HG02798 (cell line): ENCODE results near the gene HSPG2.

Experiments used
- ATAC-seq: cut with Tn5 transposase; IDR thresholded peaks from one replicate; pipeline ENCODE4 v1.9.1; 2021; ENCODE audit warnings: mild to moderate bottlenecking; ENCODE audit not compliant: unreplicated experiment, poor library complexity

The HSPG2 gene

DNA sequence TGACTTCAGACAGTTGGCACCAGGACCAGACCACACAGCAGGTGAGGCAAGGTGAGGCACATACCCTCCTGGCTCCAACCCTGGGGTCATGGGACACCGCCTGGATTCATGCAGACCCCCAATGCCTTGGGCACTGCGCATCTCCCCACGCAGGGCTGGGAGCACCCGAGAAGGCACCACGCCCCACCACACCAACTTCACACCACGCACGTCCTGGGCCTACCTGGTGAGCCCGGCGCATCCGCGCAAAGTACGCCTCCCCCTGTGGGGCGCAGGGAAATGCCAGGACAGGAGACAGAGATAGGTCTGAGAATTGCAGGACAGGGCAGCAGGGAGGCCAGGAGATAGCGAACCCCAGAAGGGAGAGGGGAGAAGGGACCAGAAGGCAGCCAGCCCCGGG lies 66.5 kb downstream of the HSPG2 start:
- ATAC-seq: no peak

GRCh38 chr1:21869620-21870121 lies 67.4 kb downstream of the HSPG2 start:
- ATAC-seq: no peak

GRCh38 chr1:21868941-21869454 lies 68.1 kb downstream of the HSPG2 start:
- no peak for ATAC-seq

DNA sequence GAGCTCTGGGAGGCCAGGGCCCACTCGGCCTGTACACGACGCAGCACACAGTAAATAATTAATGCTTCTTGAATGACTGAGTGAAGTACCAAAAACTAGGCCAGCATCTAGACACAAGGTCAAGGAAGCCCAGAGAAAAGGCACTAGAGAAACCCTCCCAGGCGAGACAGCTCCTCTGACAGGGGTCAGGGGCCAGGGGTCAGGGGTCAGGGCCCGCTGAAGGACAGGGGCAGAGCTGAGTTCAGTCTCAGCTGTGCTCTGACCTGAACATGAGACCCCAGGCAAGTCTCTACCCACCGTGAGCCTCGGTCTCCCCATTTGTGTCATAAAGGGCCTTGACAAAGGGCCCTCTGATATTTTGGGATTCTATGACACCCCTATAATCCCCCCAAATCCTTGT lies 68.6 kb downstream of the HSPG2 start:
- no peak for ATAC-seq

DNA sequence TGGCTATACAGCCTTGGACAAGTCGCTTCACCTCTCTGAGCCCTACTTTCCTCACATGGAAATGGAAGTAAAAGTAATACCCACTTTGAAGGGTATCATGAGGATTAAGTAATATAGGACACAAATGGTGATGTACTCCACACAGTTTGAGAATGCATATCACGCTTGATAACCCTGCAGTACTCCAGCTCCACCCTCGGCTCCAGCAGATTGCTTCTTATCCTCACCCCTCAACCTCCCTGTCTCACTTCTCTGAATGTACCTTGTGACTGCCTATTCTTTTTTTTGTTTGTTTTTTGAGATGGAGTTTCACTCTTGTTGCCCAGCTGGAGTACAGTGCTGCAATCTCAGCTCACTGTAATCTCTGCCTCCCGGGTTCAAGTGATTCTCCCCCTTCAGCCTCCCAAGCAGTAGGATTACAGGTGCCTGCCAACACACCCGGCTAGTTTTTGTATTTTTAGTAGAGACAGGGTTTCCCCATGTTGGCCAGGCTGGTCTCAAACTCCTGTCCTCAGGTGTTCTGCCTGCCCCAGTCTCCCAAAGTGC lies 69.6 kb downstream of the HSPG2 start:
- ATAC-seq: no peak

GRCh38 chr1:21866707-21867043 lies 70.4 kb downstream of the HSPG2 start:
- ATAC-seq: no peak

DNA sequence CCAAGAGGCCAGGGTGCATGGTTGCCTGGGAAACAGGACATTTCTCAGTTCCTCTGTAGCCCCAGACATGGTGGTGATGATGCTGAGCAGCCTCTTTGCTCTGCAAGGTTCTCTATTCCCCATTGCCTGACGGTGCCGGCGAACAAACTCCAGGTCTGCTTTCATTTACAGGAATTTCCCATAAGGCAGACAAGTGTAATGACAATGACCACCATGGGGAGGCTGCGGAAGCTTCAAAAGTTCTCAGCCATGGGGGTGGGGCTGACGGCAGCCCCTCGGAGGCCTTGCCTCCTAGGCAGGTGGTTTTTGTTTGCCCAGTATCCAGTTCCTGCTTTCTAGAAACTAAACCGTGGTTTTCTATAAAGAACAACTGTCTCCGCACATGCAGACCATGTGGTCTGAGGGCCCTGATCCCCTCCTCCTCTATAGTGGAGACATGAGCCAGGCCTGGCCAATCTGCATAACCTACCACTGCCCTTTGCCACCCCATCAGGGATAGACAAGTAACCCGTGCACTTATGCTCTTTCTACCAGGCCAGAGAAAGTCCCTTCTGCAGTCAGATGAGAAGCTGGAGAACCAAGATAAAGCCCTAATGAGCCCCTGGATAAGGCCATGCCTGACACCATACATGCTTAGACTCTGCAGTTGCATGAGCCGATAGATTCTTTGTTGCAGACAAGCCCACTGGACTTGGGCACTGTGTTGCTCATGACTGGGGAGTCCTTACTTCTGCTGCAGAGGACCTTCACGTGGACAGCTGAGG lies 71.0 kb downstream of the HSPG2 start:
- ATAC-seq: peak; percentile 79

DNA sequence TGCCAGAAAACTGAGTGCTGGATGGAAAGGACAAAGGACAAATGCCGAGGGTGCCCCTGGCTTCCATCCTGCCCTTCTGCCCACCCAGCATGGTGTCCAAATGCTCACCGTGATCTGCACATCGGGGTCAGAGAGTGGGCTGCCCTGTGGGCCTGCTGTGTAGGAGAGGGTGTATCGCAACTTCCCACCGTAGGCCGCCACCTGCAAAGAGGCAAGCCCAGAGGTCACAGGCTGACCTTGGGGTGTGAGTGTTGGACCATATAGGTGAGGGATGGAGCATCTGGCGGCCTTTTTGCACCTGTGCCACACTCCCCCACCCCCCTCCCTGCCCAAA lies 71.5 kb downstream of the HSPG2 start:
- no peak for ATAC-seq

DNA sequence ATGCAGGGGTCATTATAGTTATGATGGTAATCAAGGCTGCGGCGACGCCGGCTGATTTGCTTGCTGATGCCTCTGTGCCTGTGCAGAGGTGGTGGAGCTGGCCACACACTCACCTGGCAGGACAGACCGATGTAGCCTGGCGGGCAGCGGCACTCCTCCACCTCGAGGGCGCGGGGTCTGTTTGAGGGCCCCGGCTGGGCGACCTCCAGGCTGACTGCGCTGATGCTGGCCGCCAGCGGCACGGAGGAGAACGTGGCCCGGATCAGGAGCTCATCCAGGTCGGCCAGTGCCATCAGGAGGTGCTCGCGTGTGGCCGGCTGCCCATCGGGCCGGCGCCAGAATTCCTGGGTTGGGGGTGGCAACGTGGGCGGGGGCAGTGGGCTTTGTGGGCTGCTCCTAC lies 72.4 kb downstream of the HSPG2 start:
- no peak for ATAC-seq

DNA sequence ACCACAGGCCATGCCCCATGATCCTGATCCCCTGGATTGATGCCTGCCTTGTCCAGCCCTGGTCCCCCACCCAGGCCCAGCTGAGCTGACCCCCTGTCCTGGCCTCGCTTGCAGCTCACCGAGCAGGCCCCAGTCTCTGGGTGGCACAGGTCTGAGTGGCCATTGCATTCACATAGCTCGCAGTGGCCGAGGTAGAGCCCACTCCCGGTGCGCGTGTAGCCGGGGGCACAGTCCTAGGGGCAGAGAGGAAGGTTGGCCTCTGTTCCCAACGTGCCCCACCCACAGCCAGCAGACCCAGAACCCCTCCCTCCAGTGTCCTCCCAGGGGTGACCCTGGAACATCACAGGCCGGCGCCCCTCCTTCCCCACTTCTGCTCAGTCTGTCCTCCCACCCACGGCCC lies 73.1 kb downstream of the HSPG2 start:
- ATAC-seq: no peak

GRCh38 chr1:21861602-21862429 lies 75.3 kb downstream of the HSPG2 start:
- ATAC-seq: no peak

DNA sequence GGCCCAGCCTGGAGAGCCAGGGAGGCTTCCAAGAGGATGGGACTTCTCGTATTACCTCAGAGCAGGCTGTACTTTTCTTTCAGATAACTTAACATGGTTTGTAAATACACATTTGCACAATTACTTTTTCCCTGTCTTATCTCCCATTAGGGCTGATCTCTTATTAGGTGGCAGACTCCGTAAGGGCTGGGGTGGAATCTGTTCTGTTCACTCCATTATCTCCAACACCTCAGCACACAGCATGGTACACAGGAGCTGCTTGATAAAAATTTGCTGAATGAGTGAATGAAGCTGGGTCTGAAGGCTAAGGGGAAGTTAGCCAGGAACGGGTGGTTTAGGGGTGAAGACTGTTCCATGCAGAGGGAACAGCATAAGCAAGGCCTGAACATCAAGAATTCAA lies 76.1 kb downstream of the HSPG2 start:
- no peak for ATAC-seq

DNA sequence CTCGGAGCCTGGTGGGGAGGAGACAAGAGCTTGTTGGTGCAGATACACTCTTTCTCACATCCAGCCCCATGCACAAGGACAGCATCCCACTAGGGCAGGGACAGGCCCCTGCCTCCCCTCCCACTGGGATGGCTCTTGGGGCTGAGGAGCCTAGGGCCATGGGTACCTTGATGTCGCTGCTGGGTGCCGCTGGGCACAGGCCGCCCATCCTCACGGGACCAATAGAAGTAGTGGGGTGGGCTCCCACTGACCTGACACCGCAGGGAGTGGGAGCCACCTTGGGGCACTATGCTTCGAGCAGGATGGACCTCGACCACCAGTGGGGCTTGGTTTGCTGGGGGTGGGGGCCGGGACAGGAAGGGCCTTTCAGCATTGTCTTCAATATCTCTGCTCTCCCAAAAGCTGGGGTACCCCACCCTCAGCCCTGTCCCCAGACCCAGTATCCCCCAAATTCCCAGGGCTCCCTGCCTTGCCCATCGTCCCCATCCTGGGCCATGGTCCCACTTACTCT lies 77.4 kb downstream of the HSPG2 start:
- no peak for ATAC-seq

GRCh38 chr1:21857840-21858670 lies 79.1 kb downstream of the HSPG2 start:
- ATAC-seq: no peak

DNA sequence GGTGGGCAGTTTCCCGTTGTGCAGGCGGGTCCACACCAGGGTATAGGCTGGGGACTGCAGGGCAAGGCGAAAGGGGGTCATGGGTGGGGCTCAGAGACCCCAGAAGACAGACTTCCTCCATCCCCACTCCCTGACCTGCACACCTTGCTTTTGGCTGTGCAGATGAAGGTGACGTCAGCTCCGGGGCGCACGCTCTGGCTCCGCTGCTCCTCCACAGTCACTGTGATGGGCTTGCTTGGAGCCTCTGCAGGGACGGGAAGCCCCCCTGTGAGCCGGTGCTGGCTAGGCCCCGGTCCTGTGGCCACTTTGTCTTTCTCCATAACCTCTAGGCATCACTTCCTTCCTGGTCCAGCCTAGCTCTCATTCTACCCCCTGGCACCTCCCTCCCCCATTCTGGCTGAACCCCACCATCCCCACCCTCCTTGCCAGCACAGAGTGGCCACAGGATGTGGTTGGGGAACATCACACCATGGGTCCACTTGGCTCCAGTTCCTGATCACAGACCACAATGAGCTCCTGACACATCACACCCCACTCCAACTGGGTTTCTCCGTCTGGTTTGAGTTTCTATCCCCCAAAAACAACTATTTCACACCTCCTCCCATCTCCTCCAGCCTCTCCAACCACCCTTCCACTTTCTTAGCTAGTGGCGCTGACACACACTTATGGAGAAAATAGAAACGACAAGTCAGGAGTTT lies 79.8 kb downstream of the HSPG2 start:
- no peak for ATAC-seq

DNA sequence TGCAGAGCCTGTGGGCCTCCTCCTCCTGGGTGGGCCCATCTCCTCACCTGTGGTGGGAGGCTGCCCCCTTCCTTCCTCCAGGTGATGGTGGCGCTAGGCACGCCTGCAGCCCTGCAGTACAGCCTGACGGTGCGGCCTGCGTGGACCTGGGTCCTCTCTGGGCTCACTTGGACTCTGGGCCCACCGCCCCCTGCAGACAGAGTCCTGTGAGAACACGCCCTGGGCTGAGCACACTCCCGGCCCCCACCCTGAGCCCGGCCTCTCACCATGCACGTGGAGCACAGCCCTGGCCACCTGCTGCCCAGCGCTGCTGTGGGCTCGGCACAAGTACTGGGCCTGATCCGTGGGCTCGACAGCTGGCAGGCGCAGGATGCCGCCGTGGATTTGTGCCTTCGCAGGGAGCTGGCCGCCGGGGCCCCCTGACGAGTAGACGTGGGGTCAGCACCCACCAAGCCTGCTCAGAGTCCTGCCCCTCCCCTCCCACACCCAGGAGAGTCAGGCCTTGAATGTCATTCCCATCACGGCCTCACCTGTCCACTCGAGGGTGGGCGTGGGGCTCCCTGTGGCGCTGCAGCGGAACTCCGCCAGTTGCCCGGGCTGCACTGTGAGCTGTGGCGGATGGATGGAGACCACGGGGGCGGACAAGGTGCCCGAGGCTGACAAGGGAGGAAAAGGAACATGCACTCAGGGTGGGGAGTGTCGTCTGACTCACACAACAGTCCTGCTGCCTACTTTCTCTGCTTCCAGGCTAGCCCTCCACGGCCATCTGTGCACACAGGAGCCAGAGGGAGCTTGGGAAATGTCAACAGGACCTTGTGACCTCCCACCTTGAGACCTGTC lies 81.6 kb downstream of the HSPG2 start:
- no peak for ATAC-seq

DNA sequence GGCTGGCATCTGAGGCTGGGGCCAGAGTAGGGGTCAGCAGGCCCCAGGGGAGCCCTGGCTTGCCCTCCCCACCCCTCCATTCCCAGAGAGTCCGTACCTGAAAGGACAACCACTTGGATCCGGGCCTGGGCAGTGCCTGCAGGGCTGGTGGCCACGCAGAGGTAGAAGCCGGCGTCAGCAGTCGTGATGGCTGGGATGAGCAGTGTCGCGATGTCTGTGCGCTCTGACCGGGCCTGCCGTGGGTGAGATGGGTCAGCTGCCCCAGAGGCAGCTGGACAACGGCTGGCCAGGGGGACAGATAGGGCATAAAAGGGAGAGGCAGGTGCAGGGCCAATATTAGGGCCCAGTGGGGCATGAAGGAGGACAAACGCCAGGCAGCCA lies 82.4 kb downstream of the HSPG2 start:
- no peak for ATAC-seq

DNA sequence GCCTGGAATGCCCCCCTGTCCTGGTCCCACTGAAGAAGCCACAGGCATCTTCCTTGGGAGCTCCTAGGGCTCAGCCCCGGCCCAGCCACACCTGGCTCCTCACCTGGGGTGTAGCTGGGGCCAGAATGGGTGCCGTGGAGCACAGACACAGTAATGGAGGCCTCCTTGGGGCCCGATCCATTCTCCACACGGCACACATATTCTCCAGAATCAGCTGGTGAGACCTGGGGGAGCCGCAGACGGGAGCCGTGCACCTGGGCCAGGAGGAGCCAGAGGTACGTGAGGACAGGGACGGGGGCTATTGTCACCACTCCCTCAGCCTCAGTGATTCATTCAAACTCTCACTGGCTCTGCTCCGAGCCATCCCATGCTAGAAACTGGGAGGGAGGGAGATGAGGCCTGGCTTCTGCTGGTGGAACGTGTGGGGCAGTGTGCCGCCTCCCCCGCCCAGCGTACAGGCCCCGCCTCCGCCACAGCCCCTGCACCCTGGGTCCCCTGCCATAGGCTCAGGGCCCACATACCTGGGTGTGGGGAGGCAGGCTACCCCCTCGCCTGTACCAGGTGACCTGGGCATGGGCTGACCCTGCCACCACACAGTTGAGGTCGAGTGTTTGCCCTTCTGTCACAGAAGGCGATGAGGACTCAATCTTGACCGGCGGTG lies 82.9 kb downstream of the HSPG2 start:
- ATAC-seq: no peak

GRCh38 chr1:21853131-21853427 lies 84.0 kb downstream of the HSPG2 start:
- ATAC-seq: no peak
